ENCODE measurements around the gene PGR.
"Not testable (repeated sequence)": the region's sequence is repeated elsewhere in the genome, so short reads cannot be mapped to it uniquely, and the experiment has no call there.

Gene PGR

DNA sequence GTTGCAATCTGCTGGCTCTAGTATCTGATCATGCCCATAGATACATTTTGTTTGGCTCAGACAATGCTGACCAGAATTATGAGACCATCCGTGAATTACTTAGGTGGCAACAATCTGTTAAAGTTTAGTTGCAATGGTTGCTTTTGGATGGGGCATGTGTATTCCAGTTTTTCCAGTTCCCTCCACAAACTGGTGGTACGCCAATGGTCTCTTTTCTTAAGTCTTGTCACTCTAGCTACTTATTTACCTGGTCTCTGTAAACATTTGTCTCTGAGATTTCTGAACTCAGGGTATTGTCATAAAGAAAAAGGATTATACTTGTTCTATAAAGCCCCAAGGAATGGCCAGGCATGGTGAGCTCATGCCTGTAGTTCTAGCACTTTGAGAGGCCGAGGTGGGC is 65.9 kb downstream of the PGR start:
- no peak for DNase-seq

DNA sequence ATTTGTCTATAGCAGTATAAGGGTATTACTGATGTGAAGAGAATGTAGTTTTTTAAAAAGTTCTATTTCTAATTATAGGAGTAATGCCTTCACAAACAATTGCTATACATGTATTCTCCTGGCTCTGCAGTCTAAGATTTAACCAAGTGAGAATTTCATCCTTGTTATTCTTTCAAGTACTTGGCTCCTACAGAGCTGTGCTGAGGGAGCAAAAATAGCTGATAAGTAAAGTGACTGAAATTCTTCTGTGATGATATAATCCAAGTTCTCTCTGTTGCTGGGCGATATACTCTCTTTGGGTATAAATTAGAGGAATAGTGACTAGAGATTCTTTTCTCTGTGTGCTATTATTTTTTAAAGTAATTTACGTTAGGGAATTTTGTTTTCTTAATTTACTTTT is 68.0 kb downstream of the PGR start:
- DNase-seq, result no peak

DNA sequence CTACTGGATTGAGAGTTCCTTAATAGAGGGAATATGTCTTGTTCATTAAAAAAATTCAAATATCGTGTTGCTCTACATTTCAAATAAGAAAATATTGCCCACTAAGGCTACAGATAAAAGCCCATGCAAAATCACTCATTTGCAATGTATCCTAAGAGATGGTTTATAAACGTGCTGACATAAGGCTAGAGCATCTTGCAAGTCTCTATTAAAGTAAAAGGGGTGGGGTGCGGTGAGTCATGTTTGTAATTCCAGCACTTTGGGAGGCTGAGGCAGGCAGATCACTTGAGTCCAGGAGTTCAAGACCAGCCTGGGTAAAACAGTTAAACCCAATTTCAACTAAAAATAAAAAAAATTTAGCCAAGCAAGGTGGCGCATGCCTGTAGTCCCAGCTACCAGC is 70.3 kb downstream of the PGR start:
- DNase-seq, result no peak

DNA sequence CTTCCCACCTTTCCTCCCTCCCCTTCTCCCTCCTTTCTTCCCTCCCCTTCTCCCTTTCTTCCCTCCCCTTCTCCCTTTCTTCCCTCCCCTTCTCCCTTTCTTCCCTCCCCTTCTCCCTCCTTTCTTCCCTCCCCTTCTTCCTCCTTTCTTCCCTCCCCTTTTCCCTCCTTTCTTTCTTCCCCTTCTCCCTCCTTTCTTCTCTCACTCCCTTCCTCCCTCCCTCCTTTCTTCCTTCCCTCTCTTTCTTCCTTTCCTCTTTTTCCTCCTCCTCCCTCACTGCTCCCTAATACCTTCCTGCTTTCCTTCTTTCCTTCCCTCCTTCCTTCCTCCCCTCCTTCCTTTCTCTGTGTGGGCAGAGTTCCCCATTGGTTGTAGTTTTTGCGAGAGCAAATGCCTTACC is 76.1 kb downstream of the PGR start:
- no peak for DNase-seq

DNA sequence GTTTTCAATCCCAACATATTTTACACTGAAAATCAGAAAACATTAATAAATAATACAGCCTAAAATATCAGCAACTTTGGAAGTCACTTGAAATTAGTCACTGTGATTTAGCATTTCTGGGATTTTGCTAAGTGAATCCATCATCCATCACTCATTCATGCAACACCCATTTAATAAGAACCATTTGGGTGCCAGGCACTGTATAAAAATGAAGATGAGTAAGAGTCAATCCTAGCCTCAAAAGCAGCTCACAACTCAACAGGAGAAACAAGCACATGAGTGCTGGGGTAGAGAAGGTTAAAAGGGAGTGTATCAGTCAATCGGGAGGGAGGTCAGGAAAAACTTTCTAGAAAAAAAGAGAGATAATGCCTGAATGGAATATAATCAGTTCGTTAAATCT is 77.9 kb downstream of the PGR start:
- no peak for DNase-seq

DNA sequence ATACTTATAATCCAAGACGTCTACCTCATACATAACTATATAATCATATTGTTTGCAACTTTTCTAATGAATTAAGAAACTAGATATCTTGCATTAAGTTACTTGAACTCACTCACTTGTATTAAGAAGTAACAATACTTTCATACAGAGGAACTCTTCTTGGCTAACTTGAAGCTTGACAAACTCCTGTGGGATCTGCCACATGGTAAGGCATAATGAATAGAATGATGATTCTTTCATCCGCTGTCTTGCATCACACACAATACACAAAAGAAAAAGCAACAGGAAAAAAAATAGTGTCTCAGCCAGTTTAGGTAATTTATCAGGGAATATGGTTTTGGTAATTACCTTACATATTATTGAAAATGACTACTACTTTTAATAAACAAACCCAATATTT is 79.8 kb downstream of the PGR start:
- no peak for DNase-seq

DNA sequence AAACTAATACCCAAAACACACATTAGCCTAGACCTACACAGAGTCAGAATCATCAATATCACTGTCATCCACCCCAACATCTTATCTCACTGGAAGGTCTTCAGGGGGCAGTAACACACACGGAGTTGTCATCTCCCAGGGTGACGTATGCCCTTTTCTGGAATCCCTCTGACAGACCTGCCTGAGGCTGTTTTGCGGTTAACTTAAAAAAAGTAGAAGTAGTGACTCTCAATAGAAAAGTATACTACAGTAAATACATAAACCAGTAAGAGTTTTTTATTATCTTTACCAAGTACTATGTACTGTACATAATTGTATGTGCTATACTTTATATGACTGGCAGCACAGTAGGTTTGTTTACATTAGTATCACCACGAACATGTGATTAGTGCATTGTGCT is 80.5 kb downstream of the PGR start:
- no peak for DNase-seq

DNA sequence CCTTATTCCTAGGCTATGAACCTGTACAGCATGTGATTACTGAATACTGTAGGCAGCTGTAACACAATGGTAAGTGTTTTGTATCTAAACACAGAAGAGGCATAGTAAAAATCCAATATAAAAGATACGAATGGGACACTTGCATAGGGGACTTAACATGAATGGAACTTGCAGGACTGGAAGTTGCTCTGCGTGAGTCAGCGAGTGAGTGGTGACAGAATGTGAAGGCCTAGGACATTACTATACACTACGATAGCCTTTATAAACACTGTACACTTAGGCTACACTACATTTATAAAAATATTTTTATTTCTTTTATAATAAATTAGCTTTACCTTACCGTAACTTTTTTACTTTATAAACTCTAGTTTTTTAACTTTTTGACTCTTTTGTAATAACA is 81.1 kb downstream of the PGR start:
- DNase-seq, result no peak

DNA sequence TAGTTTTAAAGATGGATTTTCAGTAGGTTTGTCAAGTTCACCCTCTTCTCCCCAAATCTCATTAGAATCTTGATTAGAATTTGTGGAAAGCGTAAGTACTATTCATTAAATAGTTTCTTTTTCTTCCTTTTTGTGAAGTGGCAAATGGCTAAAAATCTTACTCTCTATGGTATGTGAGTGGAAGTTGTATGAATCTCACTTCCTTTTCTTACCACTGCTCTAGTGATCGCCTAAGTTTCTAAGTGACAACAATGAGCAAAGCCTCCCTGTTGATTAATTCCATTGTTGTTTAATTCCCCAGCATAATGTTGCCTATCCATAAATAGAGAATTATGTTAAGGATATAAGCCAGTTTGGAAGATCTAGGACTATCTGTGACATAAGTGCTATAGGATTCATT is 82.7 kb downstream of the PGR start:
- no peak for DNase-seq

DNA sequence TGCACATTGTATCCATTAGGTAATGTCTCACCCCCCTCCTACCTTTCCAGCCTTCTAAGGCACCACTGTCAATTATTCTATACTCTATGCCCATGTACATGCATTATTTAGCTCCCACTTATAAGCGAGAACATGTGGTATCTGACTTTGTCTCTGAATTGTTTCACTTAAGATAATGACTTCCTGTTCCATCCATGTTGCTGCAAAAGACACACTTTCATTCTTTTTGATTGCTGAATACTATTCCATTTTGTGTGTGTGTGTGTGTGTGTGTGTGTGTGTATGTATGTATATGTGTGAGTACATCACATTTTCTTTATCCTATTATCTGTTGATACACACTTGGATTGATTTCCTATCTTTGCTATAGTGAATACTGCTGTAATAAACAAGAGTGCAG is 84.2 kb downstream of the PGR start:
- DNase-seq, result no peak

DNA sequence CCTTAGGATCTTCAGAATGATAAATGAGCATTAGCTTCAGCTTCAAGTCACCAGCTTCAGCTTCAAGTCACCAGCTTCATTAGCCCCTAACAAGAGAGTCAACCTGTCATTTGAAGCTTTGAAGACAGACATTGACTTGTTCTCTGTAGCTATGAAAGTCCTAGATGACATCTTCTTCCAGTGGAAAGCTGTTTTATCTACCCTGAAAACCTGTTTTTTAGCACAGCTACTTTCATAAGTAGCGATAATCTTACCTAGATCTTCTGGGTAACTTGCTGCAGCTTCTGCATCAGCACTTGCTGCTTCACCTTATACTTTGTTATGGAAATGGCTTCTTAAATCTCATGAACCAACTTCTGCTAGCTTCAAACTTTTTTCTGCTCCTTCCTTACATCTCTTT is 85.7 kb downstream of the PGR start:
- DNase-seq, result no peak

DNA sequence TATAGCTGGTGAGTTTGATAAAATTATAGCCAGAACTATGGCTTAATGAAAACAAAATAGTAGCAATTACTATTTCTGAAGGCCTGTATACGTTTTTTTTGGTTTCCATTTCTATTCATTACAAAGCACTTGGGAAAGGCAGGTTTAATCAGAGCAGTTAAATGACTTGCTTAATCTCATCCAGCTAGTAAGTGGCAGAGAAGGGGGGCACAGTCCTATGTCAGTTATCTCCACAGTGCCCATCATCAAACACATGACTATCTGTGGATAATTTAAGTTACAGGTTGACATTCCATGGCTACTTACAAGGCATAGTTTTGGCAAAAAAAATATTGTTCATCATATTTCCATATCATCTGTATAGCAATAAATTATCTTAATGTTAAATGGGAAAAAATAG is 93.7 kb downstream of the PGR start:
- DNase-seq, result no peak

DNA sequence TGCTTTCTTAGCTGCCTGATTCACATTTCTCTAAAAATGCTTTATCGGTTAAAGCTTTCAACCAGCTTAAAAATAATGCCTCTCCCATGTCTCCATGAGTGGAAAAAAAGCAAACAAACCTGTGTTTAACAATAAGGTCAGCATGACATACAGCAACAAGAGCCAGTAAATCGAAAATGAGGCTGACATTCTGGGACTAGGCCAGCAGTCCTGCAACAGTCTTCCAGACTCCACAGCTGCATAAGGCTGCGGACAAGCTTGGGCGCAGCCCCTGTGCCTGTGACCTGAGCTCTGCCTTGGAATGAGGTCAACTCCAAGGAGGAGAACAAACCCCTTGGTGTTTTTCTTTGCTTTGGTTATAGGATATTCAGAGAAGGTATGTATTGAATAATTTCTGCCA is 95.5 kb downstream of the PGR start:
- DNase-seq, result no peak

DNA sequence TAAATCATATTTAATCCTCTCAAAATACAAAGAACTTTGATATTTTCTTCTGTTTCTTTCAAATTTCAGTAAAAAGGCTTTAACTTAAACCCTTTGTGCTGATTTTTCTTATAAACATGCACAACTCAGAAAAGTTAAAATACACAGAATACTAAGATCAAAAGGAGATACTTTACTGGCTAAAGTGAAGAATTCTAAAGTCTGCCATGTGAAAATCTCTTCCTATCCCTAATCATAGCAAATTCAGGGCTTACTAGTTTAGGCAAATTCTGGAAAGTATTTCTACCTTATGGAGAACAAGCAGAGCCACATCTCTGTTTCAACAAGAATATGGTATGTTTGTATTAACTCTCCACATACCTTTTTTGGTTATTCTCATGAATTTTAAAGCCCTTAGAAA is 96.6 kb downstream of the PGR start:
- DNase-seq, result no peak

DNA sequence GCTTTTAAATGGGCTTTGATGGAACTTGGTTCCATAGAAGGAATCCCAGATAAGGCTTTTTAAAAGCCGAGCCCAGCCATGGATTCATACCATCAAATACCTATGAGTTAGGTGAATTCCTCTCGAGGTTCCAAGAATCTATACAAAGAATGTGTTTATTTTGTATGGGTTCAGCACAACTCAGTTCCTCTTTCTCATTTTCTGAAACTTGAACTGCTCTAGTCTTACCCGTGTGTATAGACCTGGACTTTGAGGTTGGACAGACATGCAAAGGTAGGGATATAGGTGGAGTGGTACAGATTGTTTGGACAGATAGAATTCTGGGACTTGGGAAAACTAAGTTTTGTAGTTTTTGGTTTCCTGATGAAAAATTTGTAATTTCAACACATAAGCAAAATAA is 97.9 kb downstream of the PGR start:
- no peak for DNase-seq

DNA sequence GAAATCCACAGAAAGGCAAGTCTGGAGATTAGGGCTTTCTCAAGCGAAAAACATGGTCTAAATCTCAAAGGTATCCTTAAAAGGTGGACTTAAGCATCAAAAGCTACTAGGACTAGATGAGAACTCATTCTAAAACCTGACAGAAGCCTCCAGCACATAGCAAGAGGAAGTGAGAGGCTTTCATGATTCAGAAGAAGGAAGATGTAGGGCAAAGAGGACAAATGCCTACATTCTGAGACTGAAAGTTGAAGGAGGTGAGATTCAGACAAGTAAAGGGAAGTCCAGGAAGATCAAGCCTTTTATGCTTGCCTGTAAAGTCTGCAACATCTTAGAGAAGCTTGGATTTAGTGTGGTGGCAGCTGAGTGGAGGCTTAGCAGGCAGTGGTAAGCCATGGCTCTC is 98.9 kb downstream of the PGR start:
- DNase-seq, result no peak

DNA sequence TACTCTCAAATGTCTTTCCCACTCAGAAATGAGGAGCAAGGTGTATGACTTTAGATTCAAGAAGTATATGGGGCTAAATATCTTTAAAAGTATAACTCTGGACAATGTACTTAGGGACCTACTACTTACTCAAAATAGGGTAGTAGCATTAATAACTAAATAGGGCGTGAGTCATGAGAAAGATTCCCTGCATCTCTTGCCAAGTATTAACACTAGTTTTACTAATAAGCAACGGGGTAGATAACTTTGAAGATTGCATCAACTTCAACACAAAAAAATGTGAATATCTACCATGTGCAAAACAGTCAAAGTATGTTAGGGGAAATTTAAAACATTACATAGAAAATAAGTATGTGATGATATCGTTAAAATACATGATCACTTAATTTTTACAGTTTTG is 99.6 kb downstream of the PGR start:
- DNase-seq, result no peak

DNA sequence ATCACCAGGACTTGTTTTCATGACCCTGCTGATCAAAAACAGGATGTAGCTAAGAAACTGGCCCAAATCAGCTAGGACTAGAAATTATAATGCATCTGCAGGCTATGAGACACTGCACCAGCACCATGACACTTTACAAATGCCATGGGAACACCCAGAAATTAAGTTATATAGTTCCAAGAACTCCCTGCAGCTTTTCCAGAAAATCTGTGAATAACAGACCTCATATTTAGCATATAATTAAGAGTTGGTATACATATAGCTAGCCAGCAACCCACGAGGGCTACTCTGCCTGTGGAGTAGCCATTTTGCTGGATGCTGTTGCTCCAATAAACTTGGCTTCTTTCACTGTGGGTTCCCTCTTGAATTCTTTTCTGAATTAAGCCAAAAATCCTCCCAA is 101.0 kb downstream of the PGR start:
- DNase-seq, result no peak

DNA sequence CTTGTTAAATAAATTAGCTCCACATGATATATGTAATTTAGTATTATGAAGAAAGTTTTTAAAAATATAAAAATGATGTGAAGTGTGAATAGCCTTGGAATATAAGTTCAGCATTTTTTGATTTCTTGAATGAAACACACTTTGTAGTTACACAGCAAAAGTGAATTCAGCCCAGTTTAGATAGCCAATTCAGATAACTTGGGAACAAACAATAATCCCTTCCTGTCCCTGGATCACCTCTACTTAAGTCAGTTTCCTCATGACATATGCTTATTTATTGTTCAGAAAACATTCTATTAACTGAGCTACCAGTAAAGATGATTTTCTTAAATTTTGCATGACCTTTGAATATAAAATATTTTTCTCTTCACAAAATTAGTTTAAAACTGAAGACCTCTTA is 107.4 kb downstream of the PGR start:
- no peak for DNase-seq

DNA sequence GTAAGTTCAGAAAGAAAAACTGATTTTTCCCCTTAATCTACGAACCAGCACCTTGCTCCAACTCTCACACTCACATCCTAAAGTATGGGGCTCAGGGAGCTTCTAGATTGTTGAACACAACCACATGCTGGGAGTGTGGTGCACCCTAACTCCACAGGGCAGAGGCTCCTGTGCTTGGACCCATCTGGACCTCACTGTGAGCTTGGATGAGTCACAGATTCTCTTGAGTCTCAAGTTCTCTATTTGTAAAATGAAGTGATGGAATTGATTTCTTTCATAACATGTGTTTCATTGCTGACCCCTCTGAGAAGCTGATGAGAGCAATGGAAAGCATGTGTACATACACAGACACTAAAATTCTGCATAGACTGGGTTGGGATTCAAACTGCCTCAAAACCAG is 109.7 kb downstream of the PGR start:
- DNase-seq, result no peak

DNA sequence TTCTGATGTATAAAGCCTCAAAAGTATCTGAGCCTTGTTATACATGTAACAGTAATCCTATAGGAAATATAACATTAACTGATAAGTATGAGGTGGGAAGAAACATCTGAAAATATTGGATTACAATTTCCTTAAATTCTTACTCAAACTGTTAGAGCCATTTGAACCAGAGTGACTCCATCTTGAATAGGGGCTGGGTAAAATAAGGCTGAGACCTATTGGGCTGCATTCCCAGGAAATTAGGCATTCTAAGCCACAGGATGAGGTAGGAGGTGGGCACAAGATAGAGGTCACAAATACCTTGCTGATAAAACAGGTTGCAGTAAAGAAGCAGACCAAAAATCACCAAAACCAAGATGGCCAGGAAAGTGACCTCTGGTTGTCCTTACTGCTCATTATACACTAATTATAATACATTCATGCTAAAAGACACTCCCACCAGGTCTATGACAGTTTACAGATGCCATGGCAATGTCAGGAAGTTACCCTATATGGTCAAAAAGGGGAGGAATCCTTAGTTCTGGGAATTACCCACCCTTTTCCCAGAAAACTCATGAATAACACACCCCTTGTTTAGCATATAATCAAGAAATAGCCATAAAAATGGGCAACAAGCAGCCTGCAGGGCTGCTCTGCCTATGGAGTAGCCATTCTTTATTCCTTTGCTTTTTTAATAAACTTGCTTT is 114.9 kb downstream of the PGR start:
- no peak for DNase-seq

DNA sequence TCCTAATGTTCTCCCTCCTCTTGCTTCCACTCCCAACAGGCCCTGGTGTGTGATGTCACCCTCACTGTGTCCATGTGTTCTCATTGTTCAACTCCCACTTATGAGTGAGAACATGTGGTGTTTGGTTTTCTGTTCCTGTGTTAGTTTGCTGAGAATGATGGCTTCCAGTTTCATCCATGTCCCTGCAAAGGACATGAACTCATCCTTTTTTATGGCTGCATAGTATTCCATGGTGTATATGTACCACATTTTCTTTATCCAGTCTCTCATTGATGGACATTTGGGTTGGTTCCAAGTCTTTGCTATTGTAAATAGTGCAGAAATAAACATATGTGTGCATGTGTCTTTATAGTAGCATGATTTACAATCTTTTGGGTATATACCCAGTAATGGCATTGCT is 115.9 kb downstream of the PGR start:
- DNase-seq, result not testable (repeated sequence)

DNA sequence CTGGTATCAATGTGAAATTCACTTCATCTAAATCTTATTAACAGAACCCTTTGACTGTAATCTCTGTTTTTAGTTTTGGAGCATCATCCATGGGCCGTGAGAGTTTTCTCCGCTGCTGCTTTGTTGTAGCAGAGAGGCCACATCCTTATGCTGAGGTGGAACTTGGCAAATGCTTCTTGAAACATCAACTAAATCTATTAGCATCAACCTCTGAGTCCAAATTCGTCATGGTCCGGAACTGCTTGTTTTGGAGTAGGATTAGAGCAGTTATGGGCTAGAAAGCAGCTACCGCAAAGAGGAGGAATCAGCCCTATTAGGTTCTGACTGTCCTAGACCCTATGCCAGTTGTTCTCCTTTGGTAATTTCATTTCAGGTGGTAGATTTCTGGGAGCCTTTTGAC is 117.7 kb downstream of the PGR start:
- DNase-seq, result no peak

DNA sequence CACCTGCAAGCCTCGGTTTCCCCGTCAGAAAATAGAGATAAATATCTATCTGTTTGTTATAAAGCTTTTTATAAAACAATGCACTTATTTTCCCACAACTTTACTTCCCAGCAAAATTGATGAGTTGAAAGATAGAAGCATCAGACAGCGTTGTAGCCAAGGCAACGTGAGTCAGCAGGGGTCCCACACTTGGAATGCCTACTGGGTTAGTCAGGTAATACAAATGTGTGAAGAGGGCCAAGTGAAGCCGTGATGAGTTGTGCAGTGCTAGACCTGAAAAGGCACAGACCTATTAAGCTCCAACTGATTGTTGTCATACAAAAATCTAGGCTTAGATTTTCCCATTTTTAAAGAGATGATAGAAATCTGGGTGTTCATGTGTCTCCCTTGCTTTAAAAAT is 118.7 kb downstream of the PGR start:
- no peak for DNase-seq

DNA sequence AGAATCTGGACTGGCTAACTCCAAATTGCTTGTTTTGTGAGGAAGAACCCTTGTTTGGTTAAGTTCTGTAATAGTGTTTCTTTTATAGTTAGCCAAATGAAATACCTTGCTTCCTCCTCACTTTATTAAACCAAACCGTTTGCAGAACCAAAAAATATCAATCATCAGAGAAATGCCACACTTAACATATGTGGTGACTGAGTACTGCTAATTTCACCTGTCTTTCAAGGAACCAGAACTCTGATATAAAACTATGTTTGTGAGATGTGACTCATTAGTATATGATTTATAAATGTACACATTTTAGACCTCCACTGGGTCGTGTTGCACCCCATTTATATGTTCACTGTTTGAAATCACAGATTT is 119.9 kb downstream of the PGR start:
- no peak for DNase-seq

Data from CD4-positive, alpha-beta T cell treated with Interleukin-4 for 1 hour (primary cell).